ENCODE results near the gene WWOX. TPM values are rescaled to one million over a fixed set of nuclear protein-coding genes. Genes with fewer than 3 reads are reported as not detected.

Gene WWOX
- total and polyA plus RNA-seq, 2 of the 8 experiments (the other 6 are each of a cell fraction or from before 2014, with no cell fraction given): 5.4 to 16.7 TPM

DNA sequence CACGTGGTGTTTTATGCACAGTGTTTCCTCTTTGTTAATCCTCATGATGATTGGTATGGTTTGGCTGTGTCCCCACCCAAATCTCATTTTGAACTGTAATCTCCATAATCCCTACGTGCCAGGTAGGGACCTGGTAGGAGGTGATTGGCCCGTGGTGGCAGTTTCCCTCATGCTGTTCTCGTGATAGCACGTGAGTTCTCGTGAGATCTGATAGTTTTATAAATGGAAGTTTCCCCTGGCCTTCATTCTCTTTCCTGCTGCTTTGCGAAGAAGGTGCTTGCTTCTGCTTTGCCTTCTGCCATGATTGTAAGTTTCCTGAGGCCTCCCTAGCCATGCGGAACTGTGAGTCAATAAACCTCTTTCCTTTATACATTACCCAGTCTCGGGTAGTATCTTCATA, 115.8 kb downstream of the WWOX start:
- H3K14ac ChIP-seq (ENCODE audit: insufficient read length): no peak overlapping the region
- no peak overlapping the region for H3K56ac ChIP-seq (replicated peaks; ENCODE audit: insufficient read length, low read depth, low read length)
- H3K23ac ChIP-seq (ENCODE audit: insufficient read length): no peak overlapping the region
- H2AK5ac ChIP-seq (ENCODE audit: low read depth, low read length): no peak overlapping the region
- POLR2A ChIA-PET (ENCODE audit: partially characterized antibody): interaction anchor here (0.7 kb wide), 1 partner anchor 880 kb away, joined by 3 read pairs; no protein-coding TSS in a partner anchor
- H2AFZ ChIP-seq (ENCODE audit: low read length): no peak overlapping the region
- H3K4me2 ChIP-seq (ENCODE audit: insufficient read depth in 1 of 2, low read depth in 2 of 2, low read length in 2 of 2): no peak overlapping the region
- no peak overlapping the region for H3K27ac ChIP-seq (ENCODE audit: low read depth, low read length)
- H3K36me3 ChIP-seq (ENCODE audit: control insufficient read depth in 2 of 4, insufficient read depth in 4 of 4, low read length in 3 of 4): no peaks in the 10 kb centered on the region
- CTCF ChIA-PET (ENCODE audit: partially characterized antibody): no interaction called here
- H3K9me3 ChIP-seq (ENCODE audit: insufficient read depth in 2 of 2, low read depth in 1 of 2, low read length in 1 of 2): no peaks in the 10 kb centered on the region
- H3K27me3 ChIP-seq (replicated peaks in 1 of 4; ENCODE audit: control insufficient read depth in 3 of 4, extremely low read depth in 1 of 4, insufficient read depth in 3 of 4, low read length in 3 of 4): no peaks in the 10 kb centered on the region
- H3K79me1 ChIP-seq (ENCODE audit: low read depth, low read length): no peaks in the 10 kb centered on the region
- no peak overlapping the region for H2BK120ac ChIP-seq (replicated peaks; ENCODE audit: low read depth, low read length)
- no peak overlapping the region for H2BK5ac ChIP-seq (ENCODE audit: low read depth, low read length)
- H4K91ac ChIP-seq (replicated peaks; ENCODE audit: insufficient read length, low read length): no peak overlapping the region
- no peak overlapping the region for H2BK12ac ChIP-seq (ENCODE audit: low read depth, low read length)
- TF ChIP-seq GTF2F1 (IDR thresholded peaks at IDR 0.05; ENCODE audit: borderline replicate concordance, low read depth, low read length) (no peak), SIX5 (IDR thresholded peaks at IDR 0.05; ENCODE audit: low read depth, low read length) (no peak), TCF12 (IDR thresholded peaks at IDR 0.05; ENCODE audit: low read depth, low read length) (no peak), TBP (IDR thresholded peaks at IDR 0.05; ENCODE audit: low read depth, low read length) (no peak), FOSL1 (IDR thresholded peaks at IDR 0.05; ENCODE audit: insufficient read depth, low read depth, low read length) (no peak), RXRA (IDR thresholded peaks at IDR 0.05; ENCODE audit: insufficient read depth, low read depth, low read length) (no peak), TEAD4 (IDR thresholded peaks at IDR 0.05; ENCODE audit: low read depth, low read length) (no peak), HDAC2 (IDR thresholded peaks at IDR 0.05; ENCODE audit: borderline replicate concordance in 1 of 2, low read depth in 2 of 2, low read length in 2 of 2) (no peak), BACH1 (IDR thresholded peaks at IDR 0.05; ENCODE audit: low read length) (no peak), CBX5 (IDR thresholded peaks at IDR 0.05; ENCODE audit: low read depth, low read length) (no peak), TAF7 (optimal IDR thresholded peaks at IDR 0.05; ENCODE audit: borderline replicate concordance, low read depth, low read length) (no peak)
- no peak overlapping the region for H2BK15ac ChIP-seq (ENCODE audit: low read length)
- WGBS, 2 experiments (ENCODE audit: extremely low coverage in 1 of 2, insufficient coverage in 1 of 2, insufficient read length in 1 of 2, insufficient replicate concordance in 2 of 2, low coverage in 1 of 2, low lambda C conversion rate in 2 of 2, missing lambda C conversion rate in 1 of 2): 95% methylated on average over 9 of the region's 9 CpGs; no CpG with 5 or more reads in 1 of the 2 experiments
- H3K9ac ChIP-seq (replicated peaks in 1 of 4; ENCODE audit: extremely low read depth in 1 of 4, low read depth in 3 of 4, low read length in 3 of 4): no peak overlapping the region
- no peaks in the 10 kb centered on the region for H3K23me2 ChIP-seq (ENCODE audit: low read depth, low read length)
- DNase-seq (ENCODE audit: low read depth in 1 of 2, low spot score in 2 of 2): no peak
- H4K5ac ChIP-seq (ENCODE audit: insufficient read length, low read depth, low read length): no peak overlapping the region
- peaks cover 0 to 6% (median 1%) of the 10 kb centered on the region in 4 experiments; a peak in 1 of 7 replicates for H3K4me1 ChIP-seq (replicated peaks in 1 of 4; ENCODE audit: control insufficient read depth in 3 of 4, insufficient read depth in 4 of 4, low read length in 3 of 4)
- no peak overlapping the region for H4K8ac ChIP-seq (ENCODE audit: extremely low read depth, insufficient read depth, low read length)
- no peak overlapping the region for H2BK20ac ChIP-seq (ENCODE audit: low read length)
- H3K79me2 ChIP-seq (ENCODE audit: control insufficient read depth in 1 of 2, insufficient read depth in 2 of 2, low read length in 2 of 2): no peaks in the 10 kb centered on the region
- no peak overlapping the region for H3K4ac ChIP-seq (replicated peaks; ENCODE audit: insufficient read length, low read depth, low read length)
- H3K18ac ChIP-seq (ENCODE audit: extremely low read depth, low read length): no peak overlapping the region
- H3K4me3 ChIP-seq (ENCODE audit: extremely low read depth in 1 of 4, insufficient read depth in 2 of 4, low read depth in 3 of 4, low read length in 4 of 4): no peak overlapping the region
- no peak for FAIRE-seq
- H4K20me1 ChIP-seq (replicated peaks in 1 of 2; ENCODE audit: control insufficient read depth in 1 of 2, insufficient read depth in 2 of 2, low read length in 2 of 2): no peaks in the 10 kb centered on the region

Data from H1 (cell line).